GM12878 (cell line): Measurements from ENCODE around the gene CD69. TPM values are rescaled to one million over a fixed set of nuclear protein-coding genes. Genes with fewer than 3 reads are reported as not detected.

ENCODE experiments used
- ATAC-seq: fragments of 200-7000 bp; cut with Tn5 transposase; 3 replicates; pipeline ENCODE4 v1.9.1; 2020; ENCODE audit warnings: mild to moderate bottlenecking, moderate library complexity
- BruUV-seq: library from RNA; stranded (reverse); fragments of 400-500 nt; replicated peaks from 2 replicates; lab custom pipeline; 2021; lab: Mats Ljungman, UMichigan
- CTCF ChIA-PET: fragments of 300-600 bp; sonication (Branson Sonifier 250); formaldehyde crosslinking; extraction: SDS; loops from one replicate; lab custom pipeline; 2021; ENCODE audit warnings: inconsistent platforms; lab: Yijun Ruan, JAX
- POLR2A ChIA-PET: fragments of 350-600 bp; formaldehyde crosslinking; extraction: SDS; loops from one replicate; lab custom pipeline; 2021; ENCODE audit warnings: inconsistent platforms; lab: Charles Lee
- RAD21 ChIA-PET: fragments of 300-600 bp; sonication (Branson Sonifier 250); formaldehyde crosslinking; loops from one replicate; lab custom pipeline; 2023; ENCODE audit warnings: antibody characterized with exemption; ENCODE audit not compliant: unreplicated experiment; lab: Charles Lee
- SMC1A ChIA-PET: fragments of 300-600 bp; sonication (Branson Sonifier 250); formaldehyde crosslinking; loops from one replicate; lab custom pipeline; 2023; ENCODE audit not compliant: unreplicated experiment, uncharacterized antibody; lab: Charles Lee
- DNase-seq: peaks from one replicate; pipeline ENCODE4 v3.0.0-alpha.2; 2011; ENCODE audit warnings: low read depth, low spot score
- FAIRE-seq: peaks from 3 replicates; lab custom pipeline; 2011; peaks lifted over from hg19 to GRCh38; lab: Jason Lieb, UNC
- H2AFZ ChIP-seq: 2 replicates; pipeline ENCODE4 v1.6.0; 2011; ENCODE audit warnings: low read depth, low read length, control low read depth; ENCODE audit not compliant: control insufficient read depth
- H3K27ac ChIP-seq: 2 replicates; pipeline ENCODE4 v1.5.1; 2011; ENCODE audit warnings: control low read depth; ENCODE audit not compliant: control insufficient read depth, insufficient read depth
- H3K27me3 ChIP-seq, 2 experiments: replicated peaks in 1 of 2; 2 replicates each; pipeline versions ENCODE4 v1.6.0 to v1.6.1; 2011; ENCODE audit warnings: low read length in 1 of 2; ENCODE audit not compliant: control insufficient read depth in 2 of 2, insufficient read depth in 2 of 2
- H3K36me3 ChIP-seq, 2 experiments: 2 replicates each; pipeline ENCODE4 v1.5.1; 2011; ENCODE audit warnings: low read length in 1 of 2; ENCODE audit not compliant: control insufficient read depth in 2 of 2, insufficient read depth in 2 of 2
- H3K4me1 ChIP-seq: 2 replicates; pipeline ENCODE4 v1.6.1; 2011; ENCODE audit warnings: mild to moderate bottlenecking, low read length, moderate library complexity, mixed read lengths; ENCODE audit not compliant: control insufficient read depth, insufficient read depth
- H3K4me2 ChIP-seq: 2 replicates; pipeline ENCODE4 v1.6.0; 2011; ENCODE audit warnings: control low read depth; ENCODE audit not compliant: control insufficient read depth, insufficient read depth
- H3K4me3 ChIP-seq: fragments of 200-600 bp; sonication (generic); 2 replicates; pipeline ENCODE4 v1.5.1; 2016
- H3K79me2 ChIP-seq: 2 replicates; pipeline ENCODE4 v1.6.0; 2011; ENCODE audit warnings: low read length; ENCODE audit not compliant: control insufficient read depth, insufficient read depth
- H3K9ac ChIP-seq: 2 replicates; pipeline ENCODE4 v1.8.0; 2011; ENCODE audit warnings: low read length, control low read depth, mixed read lengths; ENCODE audit not compliant: control insufficient read depth, insufficient read depth
- H3K9me3 ChIP-seq: replicated peaks from 3 replicates; pipeline ENCODE4 v1.5.1; 2011; ENCODE audit warnings: mild to moderate bottlenecking, low read length; ENCODE audit not compliant: control insufficient read depth, insufficient read depth
- H4K20me1 ChIP-seq: 2 replicates; pipeline ENCODE4 v1.6.0; 2011; ENCODE audit not compliant: control insufficient read depth, insufficient read depth
- BHLHE40 ChIP-seq, 2 experiments: fragments of 450-650 bp in 1 of 2; IDR thresholded peaks; 2 replicates each; pipeline ENCODE4 v1.6.1; 2011 to 2017; ENCODE audit warnings: low read depth in 2 of 2, borderline replicate concordance in 1 of 2, improper control_type of control experiment in 1 of 2, low read length in 1 of 2, mild to moderate bottlenecking in 1 of 2
- FOS ChIP-seq: IDR thresholded peaks from 3 replicates; pipeline ENCODE4 v1.6.1; 2011; ENCODE audit warnings: borderline replicate concordance; ENCODE audit not compliant: insufficient read length; ENCODE audit errors: extremely low read depth
- MXI1 ChIP-seq: fragments of 150-350 bp; IDR thresholded peaks from 2 replicates; pipeline ENCODE4 v1.6.1; 2011; ENCODE audit warnings: low read depth, mild to moderate bottlenecking, inconsistent platforms, low read length, improper control_type of control experiment
- NR2C1 ChIP-seq: fragments of 450-650 bp; IDR thresholded peaks from 2 replicates; pipeline ENCODE4 v1.6.1; 2017; ENCODE audit warnings: antibody characterized with exemption, mild to moderate bottlenecking, moderate library complexity
- PAX8 ChIP-seq: fragments of 450-650 bp; IDR thresholded peaks from 2 replicates; pipeline ENCODE4 v1.6.1; 2017; ENCODE audit warnings: mild to moderate bottlenecking, moderate library complexity
- WGBS: methylation state at CpG from one replicate; pipeline ENCODE4 v1.1.6; 2016; ENCODE audit warnings: low lambda C conversion rate; ENCODE audit not compliant: insufficient replicate concordance, insufficient coverage; ENCODE audit errors: missing lambda C conversion rate; 5-methylcytosine and 5-hydroxymethylcytosine counted together
- in situ Hi-C: fragments of 300-500 bp; cut with MboI; formaldehyde crosslinking; loops from 9 replicates; pipeline ENCODE4 v1.14.3; 2018; ENCODE audit warnings: mixed read lengths
- intact Hi-C: fragments of 100-400 bp; cut with micrococcal nuclease; formaldehyde crosslinking; loops from one replicate; pipeline ENCODE4 v1.14.2; 2022; ENCODE audit not compliant: unreplicated experiment
- polyA plus RNA-seq, 11 experiments: library from polyadenylated mRNA; depleted of rRNA in 4 of 11; unstranded in 6 of 11; stranded (reverse) in 5 of 11; fragments of >200 nt; fragmentation: Nextera tagmentation in 4 of 11; fragmentation: Illumina TruSeq in 1 of 11; extraction: Ambion mirVana in 4 of 11; extraction: Trizol in 1 of 11; gene quantifications; 1 replicate in 1 of 11; 2 replicates in 10 of 11; pipeline versions ENCODE4 v1.2.1 to v1.2.3, GENCODE V29; 2011 to 2016; ENCODE audit warnings: inconsistent platforms in 2 of 11, missing spikeins in 2 of 11, low read depth in 1 of 11
- total RNA-seq, 4 experiments: library from RNA; depleted of rRNA in 3 of 4; stranded (reverse); fragments of >200 nt in 3 of 4; fragmentation: Illumina TruSeq in 1 of 4; extraction: Trizol in 1 of 4; gene quantifications; 2 replicates each; pipeline versions ENCODE4 v1.2.1 to v1.2.3, GENCODE V29; 2013 to 2021
- TF ChIP-seq, protein P1 (sequence below): fragments of 450-650 bp; IDR thresholded peaks from 2 replicates; pipeline ENCODE4 v1.6.1; 2016; ENCODE audit warnings: mild to moderate bottlenecking, moderate library complexity, borderline replicate concordance
- TF ChIP-seq, protein P2 (sequence below): IDR thresholded peaks from 2 replicates; pipeline ENCODE4 v1.6.1; 2012; ENCODE audit warnings: mild to moderate bottlenecking, low read depth, low read length

Gene CD69
- total and polyA plus RNA-seq, 10 of the 15 experiments (the other 5 are each of a cell fraction or from before 2014, with no cell fraction given) = 7.3 to 156 (median 15.0) TPM

GRCh38 chr12:9758119-9758518 is 2.6 kb downstream of the CD69 start:
- no peaks in the 10 kb centered on the region; the same call in 1 of the 3 replicates for H3K9me3 ChIP-seq
- peak overlapping the region; percentile 84; the same call in 1 of the 2 replicates for H2AFZ ChIP-seq
- ChIA-PET CTCF (interaction anchor here (0.5 to 19.3 kb wide), 11 partner anchors 8 to 1794 kb away, joined by 3 to 835 read pairs (median 4); no protein-coding TSS in a partner anchor), SMC1A (interaction anchor here (1.0 to 22.8 kb wide), 8 partner anchors 8 to 372 kb away, joined by 3 to 814 read pairs (median 14); partner anchors contain the start of gene CLEC7A), RAD21 (interaction anchor here (1.6 to 17.5 kb wide), 5 partner anchors 7 to 39 kb away, joined by 4 to 577 read pairs (median 58); no protein-coding TSS in a partner anchor), POLR2A (interaction anchor here (0.6 to 3.0 kb wide), 8 partner anchors 10 to 111 kb away, joined by 3 to 18 read pairs (median 4); partner anchors contain the start of gene CLEC2B)
- H3K36me3 ChIP-seq = peaks cover 0 to 14% of the 10 kb centered on the region in 2 experiments; a peak in 3 of 4 replicates
- peaks cover 41% of the 10 kb centered on the region for H3K79me2 ChIP-seq
- no peaks in the 10 kb centered on the region for H4K20me1 ChIP-seq
- in situ Hi-C loops = no loop called here
- intact Hi-C loops = no loop called here
- BruUV-seq = no TSS peak
- peak overlapping the region; percentile 86 for H3K4me2 ChIP-seq
- H3K4me1 ChIP-seq = peaks cover 2% of the 10 kb centered on the region; the same call in 1 of the 2 replicates
- peak; percentile 4; the same call in 2 of the 3 replicates for ATAC-seq
- peak overlapping the region; percentile 87 for H3K4me3 ChIP-seq
- no peak for FAIRE-seq
- 1% methylated on average over 3 of the region's 3 CpGs for WGBS
- peak overlapping the region; percentile 76 for H3K9ac ChIP-seq
- DNase-seq = no peak
- no peak for TF ChIP-seq NR2C1
- TF ChIP-seq, protein P1, sequence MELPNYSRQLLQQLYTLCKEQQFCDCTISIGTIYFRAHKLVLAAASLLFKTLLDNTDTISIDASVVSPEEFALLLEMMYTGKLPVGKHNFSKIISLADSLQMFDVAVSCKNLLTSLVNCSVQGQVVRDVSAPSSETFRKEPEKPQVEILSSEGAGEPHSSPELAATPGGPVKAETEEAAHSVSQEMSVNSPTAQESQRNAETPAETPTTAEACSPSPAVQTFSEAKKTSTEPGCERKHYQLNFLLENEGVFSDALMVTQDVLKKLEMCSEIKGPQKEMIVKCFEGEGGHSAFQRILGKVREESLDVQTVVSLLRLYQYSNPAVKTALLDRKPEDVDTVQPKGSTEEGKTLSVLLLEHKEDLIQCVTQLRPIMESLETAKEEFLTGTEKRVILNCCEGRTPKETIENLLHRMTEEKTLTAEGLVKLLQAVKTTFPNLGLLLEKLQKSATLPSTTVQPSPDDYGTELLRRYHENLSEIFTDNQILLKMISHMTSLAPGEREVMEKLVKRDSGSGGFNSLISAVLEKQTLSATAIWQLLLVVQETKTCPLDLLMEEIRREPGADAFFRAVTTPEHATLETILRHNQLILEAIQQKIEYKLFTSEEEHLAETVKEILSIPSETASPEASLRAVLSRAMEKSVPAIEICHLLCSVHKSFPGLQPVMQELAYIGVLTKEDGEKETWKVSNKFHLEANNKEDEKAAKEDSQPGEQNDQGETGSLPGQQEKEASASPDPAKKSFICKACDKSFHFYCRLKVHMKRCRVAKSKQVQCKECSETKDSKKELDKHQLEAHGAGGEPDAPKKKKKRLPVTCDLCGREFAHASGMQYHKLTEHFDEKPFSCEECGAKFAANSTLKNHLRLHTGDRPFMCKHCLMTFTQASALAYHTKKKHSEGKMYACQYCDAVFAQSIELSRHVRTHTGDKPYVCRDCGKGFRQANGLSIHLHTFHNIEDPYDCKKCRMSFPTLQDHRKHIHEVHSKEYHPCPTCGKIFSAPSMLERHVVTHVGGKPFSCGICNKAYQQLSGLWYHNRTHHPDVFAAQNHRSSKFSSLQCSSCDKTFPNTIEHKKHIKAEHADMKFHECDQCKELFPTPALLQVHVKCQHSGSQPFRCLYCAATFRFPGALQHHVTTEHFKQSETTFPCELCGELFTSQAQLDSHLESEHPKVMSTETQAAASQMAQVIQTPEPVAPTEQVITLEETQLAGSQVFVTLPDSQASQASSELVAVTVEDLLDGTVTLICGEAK = 0 out of 2 replicates have a peak, but pooled peaks have one; percentile 6
- TF ChIP-seq PAX8 = no peak
- TF ChIP-seq FOS = no peak
- 0 out of 2 replicates have a peak, but pooled peaks have one; percentile 6 for TF ChIP-seq MXI1
- no peak for TF ChIP-seq BHLHE40 (IDR thresholded peaks at IDR 0.05; ENCODE audit: borderline replicate concordance in 1 of 2, low read depth in 2 of 2, low read length in 1 of 2)
- TF ChIP-seq, protein P2, sequence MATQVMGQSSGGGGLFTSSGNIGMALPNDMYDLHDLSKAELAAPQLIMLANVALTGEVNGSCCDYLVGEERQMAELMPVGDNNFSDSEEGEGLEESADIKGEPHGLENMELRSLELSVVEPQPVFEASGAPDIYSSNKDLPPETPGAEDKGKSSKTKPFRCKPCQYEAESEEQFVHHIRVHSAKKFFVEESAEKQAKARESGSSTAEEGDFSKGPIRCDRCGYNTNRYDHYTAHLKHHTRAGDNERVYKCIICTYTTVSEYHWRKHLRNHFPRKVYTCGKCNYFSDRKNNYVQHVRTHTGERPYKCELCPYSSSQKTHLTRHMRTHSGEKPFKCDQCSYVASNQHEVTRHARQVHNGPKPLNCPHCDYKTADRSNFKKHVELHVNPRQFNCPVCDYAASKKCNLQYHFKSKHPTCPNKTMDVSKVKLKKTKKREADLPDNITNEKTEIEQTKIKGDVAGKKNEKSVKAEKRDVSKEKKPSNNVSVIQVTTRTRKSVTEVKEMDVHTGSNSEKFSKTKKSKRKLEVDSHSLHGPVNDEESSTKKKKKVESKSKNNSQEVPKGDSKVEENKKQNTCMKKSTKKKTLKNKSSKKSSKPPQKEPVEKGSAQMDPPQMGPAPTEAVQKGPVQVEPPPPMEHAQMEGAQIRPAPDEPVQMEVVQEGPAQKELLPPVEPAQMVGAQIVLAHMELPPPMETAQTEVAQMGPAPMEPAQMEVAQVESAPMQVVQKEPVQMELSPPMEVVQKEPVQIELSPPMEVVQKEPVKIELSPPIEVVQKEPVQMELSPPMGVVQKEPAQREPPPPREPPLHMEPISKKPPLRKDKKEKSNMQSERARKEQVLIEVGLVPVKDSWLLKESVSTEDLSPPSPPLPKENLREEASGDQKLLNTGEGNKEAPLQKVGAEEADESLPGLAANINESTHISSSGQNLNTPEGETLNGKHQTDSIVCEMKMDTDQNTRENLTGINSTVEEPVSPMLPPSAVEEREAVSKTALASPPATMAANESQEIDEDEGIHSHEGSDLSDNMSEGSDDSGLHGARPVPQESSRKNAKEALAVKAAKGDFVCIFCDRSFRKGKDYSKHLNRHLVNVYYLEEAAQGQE = no peak
- H3K27ac ChIP-seq = peak overlapping the region; percentile 79
- H3K27me3 ChIP-seq = no peaks in the 10 kb centered on the region
